ENCODE measurements around the gene NFAM1.

- TF ChIP-seq CTCF (IDR thresholded peaks at IDR 0.05; ENCODE audit: low read depth, low read length, missing input control) (no peak), GABPA (IDR thresholded peaks at IDR 0.05 in 1 of 2, conservative IDR thresholded peaks at IDR 0.05 in 1 of 2) (no peak), REST (IDR thresholded peaks at IDR 0.05) (no peak), FOXA1 (IDR thresholded peaks at IDR 0.05) (no peak)
Observed at GRCh38 chr22:42439821-42440674, 7.8 kb upstream of the NFAM1 start.

Data from liver (tissue), 3 donors.